Activated B cell treated with CpG ODN at 0.5 μM for 24 hours (primary cell): Measurements from ENCODE around the gene C10orf71. TPM values are rescaled to one million over a fixed set of nuclear protein-coding genes. Genes with fewer than 3 reads are reported as not detected.

ENCODE experiments used
- ATAC-seq: fragments of 200-7000 bp; cut with Tn5 transposase; one replicate; pipeline ENCODE4 v1.10.0; 2021; ENCODE audit warnings: low read depth, mild to moderate bottlenecking, moderate library complexity
- CTCF ChIA-PET: fragments of 350-600 bp; sonication (Branson Sonifier 250); formaldehyde crosslinking; loops from one replicate; lab custom pipeline; 2021; ENCODE audit warnings: antibody characterized with exemption; lab: Charles Lee
- POLR2A ChIA-PET: fragments of 350-600 bp; sonication (Branson Sonifier 250); formaldehyde crosslinking; loops from one replicate; lab custom pipeline; 2021; ENCODE audit warnings: antibody characterized with exemption; lab: Charles Lee
- DNase-seq: peaks from one replicate; pipeline ENCODE4 v3.0.0; 2022
- H3K27ac Mint-ChIP-seq: one replicate; pipeline ENCODE4 v1.8.0; 2020; ENCODE audit warnings: mixed read lengths
- H3K27me3 Mint-ChIP-seq: one replicate; pipeline ENCODE4 v1.8.0; 2021; ENCODE audit warnings: mixed read lengths
- H3K36me3 Mint-ChIP-seq: one replicate; pipeline ENCODE4 v1.8.0; 2021; ENCODE audit warnings: low read depth, mixed read lengths
- H3K4me1 Mint-ChIP-seq: one replicate; pipeline ENCODE4 v1.8.0; 2021; ENCODE audit warnings: mixed read lengths
- H3K4me3 Mint-ChIP-seq: one replicate; pipeline ENCODE4 v1.8.0; 2020; ENCODE audit warnings: mild to moderate bottlenecking, mixed read lengths
- H3K9me3 Mint-ChIP-seq: one replicate; pipeline ENCODE4 v1.8.0; 2020; ENCODE audit warnings: mixed read lengths
- CTCF ChIP-seq: fragments of 200-600 bp; IDR thresholded peaks from one replicate; pipeline ENCODE4 v1.8.0; 2022; ENCODE audit warnings: antibody characterized with exemption, mild to moderate bottlenecking
- intact Hi-C: fragments of 100-400 bp; cut with micrococcal nuclease; formaldehyde crosslinking; loops from one replicate; pipeline ENCODE4 v1.15.1; 2024
- total RNA-seq: library from RNA; stranded (reverse); gene quantifications from 2 replicates; pipeline ENCODE4 v1.2.3, GENCODE V29; 2022

C10orf71 gene
- total RNA-seq, 1 donor from 2014 or later, result not detected

GRCh38 chr10:49273626-49274025 is 25.3 kb upstream of the C10orf71 start:
- H3K9me3 Mint-ChIP-seq, result no peaks in the 10 kb centered on the region
- no peak for TF ChIP-seq CTCF
- H3K4me3 Mint-ChIP-seq, result no peak overlapping the region
- H3K27me3 Mint-ChIP-seq, result no peaks in the 10 kb centered on the region
- peaks cover 21% of the 10 kb centered on the region for H3K4me1 Mint-ChIP-seq
- no peak for DNase-seq
- no peak overlapping the region for H3K27ac Mint-ChIP-seq
- ChIA-PET CTCF (no interaction called here), POLR2A (no interaction called here)
- intact Hi-C loops, result no loop called here
- H3K36me3 Mint-ChIP-seq, result no peaks in the 10 kb centered on the region
- no peak for ATAC-seq

GRCh38 chr10:49274886-49275285 is 24.1 kb upstream of the C10orf71 start:
- ChIA-PET CTCF (no interaction called here), POLR2A (no interaction called here)
- H3K4me1 Mint-ChIP-seq, result peaks cover 21% of the 10 kb centered on the region
- no peak overlapping the region for H3K27ac Mint-ChIP-seq
- H3K36me3 Mint-ChIP-seq, result no peaks in the 10 kb centered on the region
- TF ChIP-seq CTCF, result no peak
- H3K9me3 Mint-ChIP-seq, result no peaks in the 10 kb centered on the region
- no peak for ATAC-seq
- peaks cover 4% of the 10 kb centered on the region for H3K27me3 Mint-ChIP-seq
- DNase-seq, result no peak
- no peak overlapping the region for H3K4me3 Mint-ChIP-seq
- intact Hi-C loops, result no loop called here

GRCh38 chr10:49275896-49276295 is 23.1 kb upstream of the C10orf71 start:
- H3K36me3 Mint-ChIP-seq, result no peaks in the 10 kb centered on the region
- peaks cover 21% of the 10 kb centered on the region for H3K4me1 Mint-ChIP-seq
- H3K4me3 Mint-ChIP-seq, result no peak overlapping the region
- intact Hi-C loops, result no loop called here
- no peak for TF ChIP-seq CTCF
- ChIA-PET CTCF (no interaction called here), POLR2A (no interaction called here)
- ATAC-seq (no peak), DNase-seq (no peak)
- H3K27me3 Mint-ChIP-seq, result peaks cover 6% of the 10 kb centered on the region
- no peak overlapping the region for H3K27ac Mint-ChIP-seq
- H3K9me3 Mint-ChIP-seq, result no peaks in the 10 kb centered on the region

- ChIA-PET POLR2A (no interaction called here), CTCF (no interaction called here)
- intact Hi-C loops, result no loop called here
- Mint-ChIP-seq H3K27me3 (peaks cover 6% of the 10 kb centered on the region), H3K27ac (no peak overlapping the region), H3K4me1 (peaks cover 21% of the 10 kb centered on the region), H3K36me3 (no peaks in the 10 kb centered on the region), H3K9me3 (no peaks in the 10 kb centered on the region), H3K4me3 (no peak overlapping the region)
- no peak for TF ChIP-seq CTCF
- no peak for DNase-seq
- ATAC-seq, result no peak
Measured at GRCh38 chr10:49276596-49276995, 22.4 kb upstream of the C10orf71 start.

- no peaks in the 10 kb centered on the region for H3K9me3 Mint-ChIP-seq
- no peak overlapping the region for H3K4me3 Mint-ChIP-seq
- H3K27ac Mint-ChIP-seq, result no peak overlapping the region
- H3K36me3 Mint-ChIP-seq, result no peaks in the 10 kb centered on the region
- H3K27me3 Mint-ChIP-seq, result peaks cover 6% of the 10 kb centered on the region
- ATAC-seq (no peak), DNase-seq (no peak)
- TF ChIP-seq CTCF, result no peak
- H3K4me1 Mint-ChIP-seq, result peaks cover 8% of the 10 kb centered on the region
- ChIA-PET POLR2A (no interaction called here), CTCF (no interaction called here)
- intact Hi-C loops, result loop anchor here (1.0 kb wide), 1 partner anchor 21 kb away; the partner anchor contains the start of gene C10orf71
Measured at GRCh38 chr10:49277973-49278372, 21.0 kb upstream of the C10orf71 start.
